Cardiac muscle cell (in vitro differentiated cells and primary cell): Measurements from ENCODE around the gene AMPD2. TPM values are rescaled to one million over a fixed set of nuclear protein-coding genes. Genes with fewer than 3 reads are reported as not detected.

Experiments
- DNase-seq, 2 donors: peaks; one replicate each; pipeline versions ENCODE4 v3.0.0 to v3.0.0-alpha.2; 2010 to 2017; ENCODE audit warnings: low read depth in 1 of 2, low spot score in 1 of 2
- H3K27ac ChIP-seq: fragments of 200-600 bp; sonication (generic); 2 replicates; pipeline ENCODE4 v1.5.1; 2016
- H3K27me3 ChIP-seq: fragments of 200-600 bp; sonication (generic); 2 replicates; pipeline ENCODE4 v1.6.0; 2016; ENCODE audit warnings: control low read depth
- H3K36me3 ChIP-seq: fragments of 200-600 bp; sonication (generic); 2 replicates; pipeline ENCODE4 v1.5.1; 2016; ENCODE audit warnings: control low read depth
- H3K4me1 ChIP-seq: fragments of 200-600 bp; sonication (generic); 2 replicates; pipeline ENCODE4 v1.8.1; 2017; ENCODE audit warnings: low read depth, mild to moderate bottlenecking, mixed run types
- H3K4me3 ChIP-seq: fragments of 200-600 bp; sonication (generic); 2 replicates; pipeline ENCODE4 v1.5.1; 2016; ENCODE audit warnings: mild to moderate bottlenecking
- H3K9me3 ChIP-seq: fragments of 200-600 bp; sonication (generic); 2 replicates; pipeline ENCODE4 v1.5.1; 2017; ENCODE audit warnings: low read depth, mild to moderate bottlenecking, control low read depth
- polyA plus RNA-seq: library from polyadenylated mRNA; unstranded; fragments of >200 nt; fragmentation: Nextera tagmentation; extraction: Ambion mirVana; gene quantifications from 2 replicates; pipeline ENCODE4 v1.2.1, GENCODE V29; 2016
- total RNA-seq: library from RNA; depleted of rRNA; stranded (reverse); fragments of >200 nt; gene quantifications from 2 replicates; pipeline ENCODE4 v1.2.3, GENCODE V29; 2016
- TF ChIP-seq, protein P1 (sequence below): IDR thresholded peaks from 2 replicates; pipeline ENCODE4 v1.5.1; 2012; ENCODE audit warnings: low read depth, mild to moderate bottlenecking, low read length

The AMPD2 gene
- total and polyA plus RNA-seq, 2 experiments from 2014 or later = 47.9 to 116 TPM

GRCh38 chr1:109625601-109626560 lies 6.2 kb downstream of the AMPD2 start:
- Histone ChIP-seq H3K9me3 (no peaks in the 10 kb centered on the region), H3K27ac (no peak overlapping the region), H3K4me3 (no peak overlapping the region), H3K36me3 (peaks cover 7% of the 10 kb centered on the region), H3K4me1 (no peaks in the 10 kb centered on the region), H3K27me3 (no peaks in the 10 kb centered on the region)
- TF ChIP-seq, protein P1, sequence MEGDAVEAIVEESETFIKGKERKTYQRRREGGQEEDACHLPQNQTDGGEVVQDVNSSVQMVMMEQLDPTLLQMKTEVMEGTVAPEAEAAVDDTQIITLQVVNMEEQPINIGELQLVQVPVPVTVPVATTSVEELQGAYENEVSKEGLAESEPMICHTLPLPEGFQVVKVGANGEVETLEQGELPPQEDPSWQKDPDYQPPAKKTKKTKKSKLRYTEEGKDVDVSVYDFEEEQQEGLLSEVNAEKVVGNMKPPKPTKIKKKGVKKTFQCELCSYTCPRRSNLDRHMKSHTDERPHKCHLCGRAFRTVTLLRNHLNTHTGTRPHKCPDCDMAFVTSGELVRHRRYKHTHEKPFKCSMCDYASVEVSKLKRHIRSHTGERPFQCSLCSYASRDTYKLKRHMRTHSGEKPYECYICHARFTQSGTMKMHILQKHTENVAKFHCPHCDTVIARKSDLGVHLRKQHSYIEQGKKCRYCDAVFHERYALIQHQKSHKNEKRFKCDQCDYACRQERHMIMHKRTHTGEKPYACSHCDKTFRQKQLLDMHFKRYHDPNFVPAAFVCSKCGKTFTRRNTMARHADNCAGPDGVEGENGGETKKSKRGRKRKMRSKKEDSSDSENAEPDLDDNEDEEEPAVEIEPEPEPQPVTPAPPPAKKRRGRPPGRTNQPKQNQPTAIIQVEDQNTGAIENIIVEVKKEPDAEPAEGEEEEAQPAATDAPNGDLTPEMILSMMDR = no peak
- DNase-seq = no peak

DNA sequence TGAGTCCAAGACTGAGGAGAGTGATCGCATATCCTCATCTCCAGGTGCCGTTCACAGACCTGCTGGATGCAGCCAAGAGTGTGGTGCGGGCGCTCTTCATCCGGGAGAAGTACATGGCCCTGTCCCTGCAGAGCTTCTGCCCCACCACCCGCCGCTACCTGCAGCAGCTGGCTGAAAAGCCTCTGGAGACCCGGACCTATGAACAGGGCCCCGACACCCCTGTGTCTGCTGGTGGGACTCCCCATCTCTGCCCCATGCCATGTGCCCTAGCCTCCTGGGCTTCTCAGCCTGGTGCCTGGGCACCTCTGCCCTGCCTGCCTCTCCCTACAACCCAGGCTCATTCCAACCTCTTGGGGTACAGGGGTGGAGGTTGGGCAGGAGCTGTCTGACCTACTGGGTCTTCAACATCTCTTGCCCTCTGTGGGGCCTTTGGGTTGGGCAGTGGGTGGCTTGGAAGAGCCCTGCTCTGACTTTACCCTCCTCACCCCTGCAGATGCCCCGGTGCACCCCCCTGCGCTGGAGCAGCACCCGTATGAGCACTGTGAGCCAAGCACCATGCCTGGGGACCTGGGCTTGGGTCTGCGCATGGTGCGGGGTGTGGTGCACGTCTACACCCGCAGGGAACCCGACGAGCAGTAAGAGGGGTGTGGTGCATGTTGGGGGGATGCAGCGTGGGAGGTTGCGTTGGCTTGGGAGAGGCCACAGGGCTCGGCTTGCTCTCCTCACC lies 7.2 kb downstream of the AMPD2 start:
- peaks cover 11% of the 10 kb centered on the region for H3K36me3 ChIP-seq
- DNase-seq = no peak
- no peaks in the 10 kb centered on the region for H3K27me3 ChIP-seq
- H3K4me3 ChIP-seq = no peak overlapping the region
- H3K27ac ChIP-seq = no peak overlapping the region
- TF ChIP-seq, protein P1 = no peak
- no peaks in the 10 kb centered on the region for H3K4me1 ChIP-seq
- H3K9me3 ChIP-seq = no peaks in the 10 kb centered on the region

GRCh38 chr1:109627692-109628399 lies 8.2 kb downstream of the AMPD2 start:
- H3K4me3 ChIP-seq = no peak overlapping the region
- TF ChIP-seq, protein P1 = no peak
- H3K27me3 ChIP-seq = no peaks in the 10 kb centered on the region
- DNase-seq = no peak
- no peak overlapping the region for H3K27ac ChIP-seq
- no peaks in the 10 kb centered on the region for H3K9me3 ChIP-seq
- H3K36me3 ChIP-seq = peaks cover 11% of the 10 kb centered on the region
- H3K4me1 ChIP-seq = no peaks in the 10 kb centered on the region

DNA sequence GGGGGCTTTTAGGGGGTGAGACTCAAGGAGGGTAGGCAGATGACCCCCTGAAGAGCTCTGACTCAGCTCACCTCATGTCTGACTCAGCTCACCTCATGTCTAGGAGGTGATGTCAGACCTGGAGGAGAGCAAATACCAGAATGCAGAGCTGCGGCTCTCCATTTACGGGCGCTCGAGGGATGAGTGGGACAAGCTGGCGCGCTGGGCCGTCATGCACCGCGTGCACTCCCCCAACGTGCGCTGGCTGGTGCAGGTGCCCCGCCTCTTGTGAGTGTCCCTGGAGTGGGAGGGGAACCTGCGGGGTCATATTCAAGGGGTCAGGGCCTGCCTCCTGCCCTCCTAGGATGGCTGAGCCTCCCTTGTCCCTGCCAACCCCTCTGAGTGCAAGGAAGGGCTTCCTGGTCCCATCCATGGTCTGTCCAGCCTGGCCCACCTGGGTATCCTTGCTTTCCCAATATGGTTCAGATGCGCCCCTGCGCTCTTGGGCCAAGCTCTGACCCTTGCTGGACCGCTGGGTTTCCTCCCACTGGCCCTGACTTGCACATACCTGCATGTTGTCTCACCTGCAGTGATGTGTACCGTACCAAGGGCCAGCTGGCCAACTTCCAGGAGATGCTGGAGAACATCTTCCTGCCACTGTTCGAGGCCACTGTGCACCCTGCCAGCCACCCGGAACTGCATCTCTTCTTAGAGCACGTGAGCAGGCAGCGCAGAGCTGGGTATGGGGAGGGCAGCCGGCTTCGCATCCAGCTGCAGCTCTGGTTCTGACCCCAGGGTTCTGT lies 9.1 kb downstream of the AMPD2 start:
- no peak for DNase-seq
- no peak overlapping the region for H3K4me3 ChIP-seq
- H3K27ac ChIP-seq = no peak overlapping the region

More for the DNA sequence above, 9.1 kb downstream of the AMPD2 start:
- TF ChIP-seq, protein P1 = no peak
- no peaks in the 10 kb centered on the region for H3K27me3 ChIP-seq
- no peaks in the 10 kb centered on the region for H3K4me1 ChIP-seq
- peaks cover 11% of the 10 kb centered on the region for H3K36me3 ChIP-seq
- H3K9me3 ChIP-seq = no peaks in the 10 kb centered on the region
